Mesendoderm (in vitro differentiated cells): ENCODE results near the gene NKAPL.

Experiments
- DNase-seq: peaks from one replicate; pipeline ENCODE4 v3.0.0; 2013
- H2AK5ac ChIP-seq: 2 replicates; pipeline ENCODE4 v1.6.1; 2013; ENCODE audit warnings: low read length, inconsistent platforms
- H2BK120ac ChIP-seq: 2 replicates; pipeline ENCODE4 v1.6.1; 2013; ENCODE audit warnings: low read depth, mild to moderate bottlenecking, low read length, moderate library complexity, mixed read lengths
- H2BK15ac ChIP-seq: replicated peaks from 2 replicates; pipeline ENCODE4 v1.6.1; 2013; ENCODE audit warnings: low read depth, mild to moderate bottlenecking, moderate library complexity
- H2BK5ac ChIP-seq: 2 replicates; pipeline ENCODE4 v1.6.1; 2013; ENCODE audit warnings: low read length, inconsistent platforms
- H3K18ac ChIP-seq: 2 replicates; pipeline ENCODE4 v1.6.1; 2013; ENCODE audit warnings: mild to moderate bottlenecking, low read length, mixed read lengths
- H3K23ac ChIP-seq: one replicate; pipeline ENCODE4 v1.6.1; 2013; ENCODE audit warnings: low read length
- H3K27ac ChIP-seq: 2 replicates; pipeline ENCODE4 v1.5.1; 2013; ENCODE audit warnings: low read depth, mild to moderate bottlenecking, inconsistent platforms, low read length, moderate library complexity
- H3K27me3 ChIP-seq: 2 replicates; pipeline ENCODE4 v1.6.1; 2013; ENCODE audit warnings: low read length, control low read depth, mild to moderate bottlenecking, inconsistent platforms; ENCODE audit not compliant: insufficient read depth, poor library complexity
- H3K36me3 ChIP-seq: 2 replicates; pipeline ENCODE4 v1.6.1; 2013; ENCODE audit warnings: low read length, inconsistent platforms; ENCODE audit not compliant: control insufficient read depth, insufficient read depth
- H3K4ac ChIP-seq: one replicate; pipeline ENCODE4 v1.6.1; 2013; ENCODE audit warnings: low read depth, mild to moderate bottlenecking, low read length, moderate library complexity
- H3K4me1 ChIP-seq: 2 replicates; pipeline ENCODE4 v1.6.1; 2013; ENCODE audit warnings: low read depth, low read length, inconsistent platforms; ENCODE audit not compliant: control insufficient read depth
- H3K4me2 ChIP-seq: 2 replicates; pipeline ENCODE4 v1.6.1; 2013; ENCODE audit warnings: low read length
- H3K4me3 ChIP-seq: 2 replicates; pipeline ENCODE4 v1.5.1; 2013; ENCODE audit warnings: mild to moderate bottlenecking, low read length
- H3K56ac ChIP-seq: one replicate; pipeline ENCODE4 v1.6.1; 2013; ENCODE audit warnings: low read length
- H3K79me1 ChIP-seq: 2 replicates; pipeline ENCODE4 v1.6.1; 2013; ENCODE audit warnings: low read length, inconsistent platforms
- H3K79me2 ChIP-seq: 2 replicates; pipeline ENCODE4 v1.6.1; 2013; ENCODE audit warnings: mild to moderate bottlenecking, low read length; ENCODE audit not compliant: control insufficient read depth, insufficient read depth
- H3K9ac ChIP-seq: 2 replicates; pipeline ENCODE4 v1.6.1; 2013; ENCODE audit warnings: low read length, inconsistent platforms
- H4K5ac ChIP-seq: one replicate; pipeline ENCODE4 v1.6.1; 2013; ENCODE audit warnings: low read length
- H4K8ac ChIP-seq: one replicate; pipeline ENCODE4 v1.6.1; 2013; ENCODE audit warnings: low read depth, mild to moderate bottlenecking, control low read depth, low read length, moderate library complexity
- WGBS: extraction: QIAGEN DNeasy Blood & Tissue Kit; methylation state at CpG from one replicate; pipeline ENCODE4 v1.1.7; 2013; ENCODE audit warnings: low lambda C conversion rate, missing lambda C conversion rate; ENCODE audit not compliant: insufficient coverage; ENCODE audit errors: extremely low coverage; 5-methylcytosine and 5-hydroxymethylcytosine counted together

The NKAPL gene

GRCh38 chr6:28225056-28225834, 33.9 kb upstream of the NKAPL start, which contains the start of gene ZSCAN9:
Gene ZSCAN9 (plus strand): TSS chr6:28225275. CDS start chr6:28227085, 1,810 bp downstream.
- no peaks in the 10 kb centered on the region for H3K4me1 ChIP-seq
- H3K27me3 ChIP-seq: peaks cover 7% of the 10 kb centered on the region
- H3K79me1 ChIP-seq: peaks cover 9% of the 10 kb centered on the region
- no CpG with 5 or more reads among the region's 45 CpGs for WGBS
- no peak within 1 kb of the TSS for H2AK5ac ChIP-seq
- H2BK15ac ChIP-seq: no peak within 1 kb of the TSS
- peak within 1 kb of the TSS; percentile 92 for H3K9ac ChIP-seq
- H3K4me3 ChIP-seq: peak within 1 kb of the TSS; percentile 94
- peak; percentile 92 for DNase-seq
- no peak within 1 kb of the TSS for H2BK120ac ChIP-seq
- H3K36me3 ChIP-seq: peaks cover 9% of the 10 kb centered on the region
- H3K56ac ChIP-seq: peak within 1 kb of the TSS; percentile 98
- H3K79me2 ChIP-seq: peaks cover 7% of the 10 kb centered on the region
- peak within 1 kb of the TSS; percentile 82 for H3K4me2 ChIP-seq
- peak within 1 kb of the TSS; percentile 23 for H2BK5ac ChIP-seq
- no peak within 1 kb of the TSS for H3K23ac ChIP-seq
- H3K18ac ChIP-seq: peak within 1 kb of the TSS; percentile 86
- peak within 1 kb of the TSS; percentile 89 for H3K4ac ChIP-seq
- peak within 1 kb of the TSS; percentile 56 for H3K27ac ChIP-seq
- H4K5ac ChIP-seq: peak within 1 kb of the TSS; percentile 56
- H4K8ac ChIP-seq: peak within 1 kb of the TSS; percentile 86

DNA sequence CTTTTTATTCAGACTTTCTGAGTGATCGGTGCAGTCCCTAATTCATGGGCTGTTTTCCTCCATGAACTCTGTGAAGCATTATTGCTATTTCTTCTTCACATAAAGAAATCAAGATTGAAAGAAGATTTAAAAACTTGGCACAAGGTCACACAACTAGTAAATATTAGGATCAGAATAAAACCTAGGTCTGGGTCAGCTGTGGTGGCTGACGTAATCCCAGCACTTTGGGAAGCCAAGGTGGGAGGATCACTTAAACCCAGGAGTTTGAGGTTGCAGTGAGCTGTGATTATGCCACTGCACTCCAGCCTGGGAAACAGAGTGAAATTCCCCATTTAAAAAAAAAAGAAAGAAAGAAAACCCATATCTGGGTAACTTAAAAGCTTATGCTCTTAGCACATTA, 32.6 kb upstream of the NKAPL start:
- H2BK5ac ChIP-seq: no peak overlapping the region
- WGBS: no CpG with 5 or more reads among the region's 2 CpGs
- H3K56ac ChIP-seq: no peak overlapping the region
- peaks cover 7% of the 10 kb centered on the region for H3K27me3 ChIP-seq
- no peaks in the 10 kb centered on the region for H3K4me1 ChIP-seq
- H3K36me3 ChIP-seq: peaks cover 13% of the 10 kb centered on the region
- H4K5ac ChIP-seq: no peak overlapping the region
- no peak overlapping the region for H3K23ac ChIP-seq
- H3K27ac ChIP-seq: no peak overlapping the region
- H3K4ac ChIP-seq: no peak overlapping the region
- H3K79me1 ChIP-seq: peaks cover 9% of the 10 kb centered on the region
- no peak overlapping the region for H3K4me2 ChIP-seq
- no peak overlapping the region for H2BK120ac ChIP-seq
- peaks cover 7% of the 10 kb centered on the region for H3K79me2 ChIP-seq
- DNase-seq: no peak
- H3K18ac ChIP-seq: no peak overlapping the region
- peak overlapping the region; percentile 24 for H3K9ac ChIP-seq
- H4K8ac ChIP-seq: no peak overlapping the region
- no peak overlapping the region for H2AK5ac ChIP-seq
- H3K4me3 ChIP-seq: no peak overlapping the region
- H2BK15ac ChIP-seq: no peak overlapping the region

DNA sequence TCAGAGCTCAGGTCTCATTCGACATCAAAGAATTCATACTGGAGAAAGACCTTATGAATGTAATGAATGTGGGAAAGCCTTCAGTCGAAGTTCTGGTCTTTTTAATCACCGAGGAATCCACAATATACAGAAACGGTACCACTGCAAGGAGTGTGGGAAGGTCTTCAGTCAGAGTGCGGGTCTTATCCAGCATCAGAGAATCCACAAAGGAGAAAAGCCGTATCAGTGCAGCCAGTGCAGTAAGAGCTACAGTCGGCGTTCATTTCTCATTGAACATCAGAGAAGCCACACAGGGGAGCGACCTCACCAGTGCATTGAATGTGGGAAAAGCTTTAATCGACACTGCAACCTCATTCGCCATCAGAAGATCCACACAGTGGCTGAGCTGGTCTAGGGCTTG, 26.3 kb upstream of the NKAPL start:
- no peak overlapping the region for H3K4ac ChIP-seq
- no peak overlapping the region for H2BK15ac ChIP-seq
- H3K4me2 ChIP-seq: no peak overlapping the region
- H3K4me1 ChIP-seq: no peaks in the 10 kb centered on the region
- WGBS: no CpG with 5 or more reads among the region's 11 CpGs
- H3K27ac ChIP-seq: no peak overlapping the region
- H3K79me2 ChIP-seq: no peaks in the 10 kb centered on the region
- no peak overlapping the region for H4K5ac ChIP-seq
- H3K56ac ChIP-seq: no peak overlapping the region
- DNase-seq: no peak
- H2BK5ac ChIP-seq: no peak overlapping the region
- H3K36me3 ChIP-seq: peaks cover 19% of the 10 kb centered on the region
- no peak overlapping the region for H2AK5ac ChIP-seq
- H3K23ac ChIP-seq: no peak overlapping the region
- no peak overlapping the region for H2BK120ac ChIP-seq
- H4K8ac ChIP-seq: no peak overlapping the region
- H3K9ac ChIP-seq: no peak overlapping the region
- no peaks in the 10 kb centered on the region for H3K27me3 ChIP-seq
- no peaks in the 10 kb centered on the region for H3K79me1 ChIP-seq
- H3K18ac ChIP-seq: no peak overlapping the region
- H3K4me3 ChIP-seq: no peak overlapping the region

- no peaks in the 10 kb centered on the region for H3K4me1 ChIP-seq
- no peak overlapping the region for H3K4me3 ChIP-seq
- H3K27me3 ChIP-seq: no peaks in the 10 kb centered on the region
- H3K79me2 ChIP-seq: no peaks in the 10 kb centered on the region
- no peak overlapping the region for H2AK5ac ChIP-seq
- H2BK5ac ChIP-seq: no peak overlapping the region
- peaks cover 8% of the 10 kb centered on the region for H3K36me3 ChIP-seq
- H2BK120ac ChIP-seq: no peak overlapping the region
- WGBS: no CpG with 5 or more reads among the region's 3 CpGs
- H4K5ac ChIP-seq: no peak overlapping the region
- no peak overlapping the region for H3K27ac ChIP-seq
- DNase-seq: peak; percentile 40
- no peak overlapping the region for H3K4ac ChIP-seq
- H4K8ac ChIP-seq: no peak overlapping the region
- H3K4me2 ChIP-seq: no peak overlapping the region
- no peak overlapping the region for H3K9ac ChIP-seq
- no peak overlapping the region for H2BK15ac ChIP-seq
- no peak overlapping the region for H3K18ac ChIP-seq
- no peaks in the 10 kb centered on the region for H3K79me1 ChIP-seq
- no peak overlapping the region for H3K56ac ChIP-seq
- H3K23ac ChIP-seq: no peak overlapping the region
Measured at GRCh38 chr6:28235912-28236452, 23.1 kb upstream of the NKAPL start.

GRCh38 chr6:28239636-28240035, 19.5 kb upstream of the NKAPL start:
- no peak overlapping the region for H3K4me2 ChIP-seq
- no peaks in the 10 kb centered on the region for H3K79me1 ChIP-seq
- H2BK15ac ChIP-seq: no peak overlapping the region
- H3K4ac ChIP-seq: no peak overlapping the region
- H3K9ac ChIP-seq: no peak overlapping the region
- H3K27ac ChIP-seq: no peak overlapping the region
- no peak overlapping the region for H3K23ac ChIP-seq
- no peaks in the 10 kb centered on the region for H3K79me2 ChIP-seq
- H2BK120ac ChIP-seq: no peak overlapping the region
- H3K4me3 ChIP-seq: no peak overlapping the region
- no peaks in the 10 kb centered on the region for H3K27me3 ChIP-seq
- no CpG with 5 or more reads among the region's 1 CpG for WGBS
- H2AK5ac ChIP-seq: no peak overlapping the region
- no peaks in the 10 kb centered on the region for H3K36me3 ChIP-seq
- no peak overlapping the region for H2BK5ac ChIP-seq
- no peaks in the 10 kb centered on the region for H3K4me1 ChIP-seq
- no peak for DNase-seq
- H3K18ac ChIP-seq: no peak overlapping the region
- no peak overlapping the region for H4K8ac ChIP-seq
- H4K5ac ChIP-seq: no peak overlapping the region
- H3K56ac ChIP-seq: no peak overlapping the region
